ENCODE results near the gene SLC35B2. TPM values are rescaled to one million over a fixed set of nuclear protein-coding genes. Genes with fewer than 3 reads are reported as not detected.

SLC35B2 gene
- total RNA-seq, 1 experiment from 2014 or later: 105 TPM

DNA sequence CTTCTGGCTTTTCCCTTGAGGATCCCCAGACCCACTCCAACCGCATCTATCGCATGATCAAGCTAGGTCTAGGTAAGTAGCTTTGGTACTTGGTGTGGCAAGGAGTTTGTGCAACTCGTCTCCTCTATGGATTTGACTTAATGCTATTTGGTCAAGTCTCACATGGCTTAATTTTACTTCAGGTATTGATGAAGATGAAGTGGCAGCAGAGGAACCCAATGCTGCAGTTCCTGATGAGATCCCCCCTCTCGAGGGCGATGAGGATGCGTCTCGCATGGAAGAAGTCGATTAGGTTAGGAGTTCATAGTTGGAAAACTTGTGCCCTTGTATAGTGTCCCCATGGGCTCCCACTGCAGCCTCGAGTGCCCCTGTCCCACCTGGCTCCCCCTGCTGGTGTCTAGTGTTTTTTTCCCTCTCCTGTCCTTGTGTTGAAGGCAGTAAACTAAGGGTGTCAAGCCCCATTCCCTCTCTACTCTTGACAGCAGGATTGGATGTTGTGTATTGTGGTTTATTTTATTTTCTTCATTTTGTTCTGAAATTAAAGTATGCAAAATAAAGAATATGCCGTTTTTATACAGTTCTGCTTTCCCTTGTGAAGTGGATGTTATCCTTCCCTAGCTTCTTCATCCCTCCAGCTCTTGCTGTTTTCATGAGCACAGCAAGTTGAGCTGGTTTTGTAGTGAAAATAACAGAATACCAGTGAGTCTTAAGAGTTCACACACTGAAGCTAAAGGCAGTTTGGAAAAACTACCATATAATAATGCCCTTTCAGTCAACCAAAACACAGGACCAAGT, 3.8 kb downstream of the SLC35B2 start:
- Histone ChIP-seq H3K27ac (ENCODE audit: low read length) (no peak overlapping the region; the same call in 1 of the 2 replicates), H3K9me3 (ENCODE audit: control insufficient read depth, insufficient read depth, low read depth, low read length) (no peaks in the 10 kb centered on the region), H3K36me3 (ENCODE audit: control insufficient read depth, insufficient read depth, low read length) (peaks cover 50% of the 10 kb centered on the region), H3K4me3 (ENCODE audit: low read depth in 2 of 2, low read length in 2 of 2) (no peak overlapping the region), H3K4me1 (ENCODE audit: control insufficient read depth, insufficient read depth, low read length) (peaks cover 65% of the 10 kb centered on the region), H3K27me3 (ENCODE audit: control insufficient read depth, insufficient read depth, low read length) (no peaks in the 10 kb centered on the region)
- ChIA-PET CTCF (interaction anchor here (1.1 kb wide), 1 partner anchor 157 kb away, joined by 6 read pairs; no protein-coding TSS in a partner anchor), POLR2A (interaction anchor here (0.6 to 1.0 kb wide), 2 partner anchors 35 to 81 kb away, joined by 3 read pairs; no protein-coding TSS in a partner anchor)
- intact Hi-C loops (cut with micrococcal nuclease; ENCODE audit: unreplicated experiment) (loop anchor here (1.0 to 10.0 kb wide), 2 partner anchors 81 to 159 kb away; no protein-coding TSS in a partner anchor), in situ Hi-C loops (cut with HindIII; ENCODE audit: low pct_unique_long_range_greater_than_20kb, low sequenced_read_pairs) (no loop called here)
- ATAC-seq (no peak), DNase-seq (ENCODE audit: low read depth, low spot score) (no peak)
- BruUV-seq (replicated peaks): TSS peak; percentile 47
- TF ChIP-seq, protein P1, sequence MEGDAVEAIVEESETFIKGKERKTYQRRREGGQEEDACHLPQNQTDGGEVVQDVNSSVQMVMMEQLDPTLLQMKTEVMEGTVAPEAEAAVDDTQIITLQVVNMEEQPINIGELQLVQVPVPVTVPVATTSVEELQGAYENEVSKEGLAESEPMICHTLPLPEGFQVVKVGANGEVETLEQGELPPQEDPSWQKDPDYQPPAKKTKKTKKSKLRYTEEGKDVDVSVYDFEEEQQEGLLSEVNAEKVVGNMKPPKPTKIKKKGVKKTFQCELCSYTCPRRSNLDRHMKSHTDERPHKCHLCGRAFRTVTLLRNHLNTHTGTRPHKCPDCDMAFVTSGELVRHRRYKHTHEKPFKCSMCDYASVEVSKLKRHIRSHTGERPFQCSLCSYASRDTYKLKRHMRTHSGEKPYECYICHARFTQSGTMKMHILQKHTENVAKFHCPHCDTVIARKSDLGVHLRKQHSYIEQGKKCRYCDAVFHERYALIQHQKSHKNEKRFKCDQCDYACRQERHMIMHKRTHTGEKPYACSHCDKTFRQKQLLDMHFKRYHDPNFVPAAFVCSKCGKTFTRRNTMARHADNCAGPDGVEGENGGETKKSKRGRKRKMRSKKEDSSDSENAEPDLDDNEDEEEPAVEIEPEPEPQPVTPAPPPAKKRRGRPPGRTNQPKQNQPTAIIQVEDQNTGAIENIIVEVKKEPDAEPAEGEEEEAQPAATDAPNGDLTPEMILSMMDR (IDR thresholded peaks at IDR 0.05): peak; percentile 87
- no peak for TF ChIP-seq TCF7L2 (IDR thresholded peaks at IDR 0.05; ENCODE audit: low read depth, low read length)

DNA sequence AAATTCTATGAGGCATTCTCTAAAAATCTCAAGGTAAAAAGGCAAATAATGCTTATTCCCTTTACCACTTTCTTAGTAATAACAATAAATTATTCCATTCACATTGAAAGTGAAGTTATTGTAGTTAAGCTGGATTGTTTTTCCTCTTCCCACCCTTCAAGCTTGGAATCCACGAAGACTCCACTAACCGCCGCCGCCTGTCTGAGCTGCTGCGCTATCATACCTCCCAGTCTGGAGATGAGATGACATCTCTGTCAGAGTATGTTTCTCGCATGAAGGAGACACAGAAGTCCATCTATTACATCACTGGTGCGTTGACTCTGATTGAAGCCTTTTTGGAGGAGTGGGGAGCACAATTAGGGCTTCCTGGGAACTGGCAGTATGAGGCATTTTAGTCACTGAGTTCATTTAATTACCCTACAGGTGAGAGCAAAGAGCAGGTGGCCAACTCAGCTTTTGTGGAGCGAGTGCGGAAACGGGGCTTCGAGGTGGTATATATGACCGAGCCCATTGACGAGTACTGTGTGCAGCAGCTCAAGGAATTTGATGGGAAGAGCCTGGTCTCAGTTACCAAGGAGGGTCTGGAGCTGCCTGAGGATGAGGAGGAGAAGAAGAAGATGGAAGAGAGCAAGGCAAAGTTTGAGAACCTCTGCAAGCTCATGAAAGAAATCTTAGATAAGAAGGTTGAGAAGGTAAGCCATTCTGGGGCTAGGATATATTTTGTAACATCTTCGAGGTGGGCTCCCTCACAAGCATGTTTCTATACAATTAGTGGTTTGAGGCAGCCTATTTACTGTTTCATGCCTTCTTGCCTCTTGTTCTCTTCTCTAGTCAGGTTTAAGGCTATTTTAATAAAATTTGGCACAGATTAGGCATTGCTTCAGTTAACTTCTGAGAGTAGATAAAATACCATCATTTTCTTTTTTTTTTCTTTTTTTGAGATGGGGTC, 5.5 kb downstream of the SLC35B2 start:
- no peak overlapping the region for H3K4me3 ChIP-seq (ENCODE audit: low read depth in 2 of 2, low read length in 2 of 2)
- ChIA-PET CTCF (no interaction called here), POLR2A (no interaction called here)
- no peak for DNase-seq (ENCODE audit: low read depth, low spot score)
- TF ChIP-seq POLR2AphosphoS5 (IDR thresholded peaks at IDR 0.05; ENCODE audit: low read depth, low read length) (no peak), TCF7L2 (IDR thresholded peaks at IDR 0.05; ENCODE audit: low read depth, low read length) (no peak), SIN3A (IDR thresholded peaks at IDR 0.05; ENCODE audit: borderline replicate concordance, insufficient read depth, low read depth, low read length) (no peak)
- TF ChIP-seq, protein P1 (IDR thresholded peaks at IDR 0.05): no peak
- TF ChIP-seq, protein P2, sequence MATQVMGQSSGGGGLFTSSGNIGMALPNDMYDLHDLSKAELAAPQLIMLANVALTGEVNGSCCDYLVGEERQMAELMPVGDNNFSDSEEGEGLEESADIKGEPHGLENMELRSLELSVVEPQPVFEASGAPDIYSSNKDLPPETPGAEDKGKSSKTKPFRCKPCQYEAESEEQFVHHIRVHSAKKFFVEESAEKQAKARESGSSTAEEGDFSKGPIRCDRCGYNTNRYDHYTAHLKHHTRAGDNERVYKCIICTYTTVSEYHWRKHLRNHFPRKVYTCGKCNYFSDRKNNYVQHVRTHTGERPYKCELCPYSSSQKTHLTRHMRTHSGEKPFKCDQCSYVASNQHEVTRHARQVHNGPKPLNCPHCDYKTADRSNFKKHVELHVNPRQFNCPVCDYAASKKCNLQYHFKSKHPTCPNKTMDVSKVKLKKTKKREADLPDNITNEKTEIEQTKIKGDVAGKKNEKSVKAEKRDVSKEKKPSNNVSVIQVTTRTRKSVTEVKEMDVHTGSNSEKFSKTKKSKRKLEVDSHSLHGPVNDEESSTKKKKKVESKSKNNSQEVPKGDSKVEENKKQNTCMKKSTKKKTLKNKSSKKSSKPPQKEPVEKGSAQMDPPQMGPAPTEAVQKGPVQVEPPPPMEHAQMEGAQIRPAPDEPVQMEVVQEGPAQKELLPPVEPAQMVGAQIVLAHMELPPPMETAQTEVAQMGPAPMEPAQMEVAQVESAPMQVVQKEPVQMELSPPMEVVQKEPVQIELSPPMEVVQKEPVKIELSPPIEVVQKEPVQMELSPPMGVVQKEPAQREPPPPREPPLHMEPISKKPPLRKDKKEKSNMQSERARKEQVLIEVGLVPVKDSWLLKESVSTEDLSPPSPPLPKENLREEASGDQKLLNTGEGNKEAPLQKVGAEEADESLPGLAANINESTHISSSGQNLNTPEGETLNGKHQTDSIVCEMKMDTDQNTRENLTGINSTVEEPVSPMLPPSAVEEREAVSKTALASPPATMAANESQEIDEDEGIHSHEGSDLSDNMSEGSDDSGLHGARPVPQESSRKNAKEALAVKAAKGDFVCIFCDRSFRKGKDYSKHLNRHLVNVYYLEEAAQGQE (IDR thresholded peaks at IDR 0.05; ENCODE audit: insufficient read depth in 1 of 2, low read depth in 2 of 2, low read length in 1 of 2): no peak
- in situ Hi-C loops (cut with HindIII; ENCODE audit: low pct_unique_long_range_greater_than_20kb, low sequenced_read_pairs): no loop called here
- BruUV-seq (replicated peaks): no TSS peak
- peak overlapping the region; percentile 68 for H3K27ac ChIP-seq (ENCODE audit: low read length)
- ATAC-seq: no peak
- no peaks in the 10 kb centered on the region for H3K9me3 ChIP-seq (ENCODE audit: control insufficient read depth, insufficient read depth, low read depth, low read length)
- peaks cover 57% of the 10 kb centered on the region for H3K4me1 ChIP-seq (ENCODE audit: control insufficient read depth, insufficient read depth, low read length)
- H3K27me3 ChIP-seq (ENCODE audit: control insufficient read depth, insufficient read depth, low read length): no peaks in the 10 kb centered on the region
- intact Hi-C loops (cut with micrococcal nuclease; ENCODE audit: unreplicated experiment): loop anchor here (10.0 kb wide), 1 partner anchor 157 kb away; no protein-coding TSS in a partner anchor
- peaks cover 62% of the 10 kb centered on the region for H3K36me3 ChIP-seq (ENCODE audit: control insufficient read depth, insufficient read depth, low read length)

All from Panc1 (cell line).